Spleen (tissue), 11 donors: ENCODE data around the gene DSTYK. TPM values are rescaled to one million over a fixed set of nuclear protein-coding genes. Genes with fewer than 3 reads are reported as not detected.

Experiments
- DNase-seq: peaks from one replicate; pipeline ENCODE4 v3.0.0-alpha.2; 2020
- H3K27ac ChIP-seq, 8 donors: fragments of 200-600 bp; sonication (generic) in 7 of 8; 1 replicate in 4 of 8; 2 replicates in 4 of 8; pipeline versions ENCODE4 v1.5.0 to v1.8.0; 2016 to 2021; ENCODE audit warnings: inconsistent platforms in 4 of 8, mild to moderate bottlenecking in 4 of 8, moderate library complexity in 1 of 8
- H3K27me3 ChIP-seq, 7 donors: fragments of 200-600 bp; sonication (generic) in 6 of 7; replicated peaks in 1 of 7; 1 replicate in 4 of 7; 2 replicates in 3 of 7; pipeline versions ENCODE4 v1.5.0 to v1.8.0; 2016 to 2021; ENCODE audit warnings: inconsistent platforms in 3 of 7, mild to moderate bottlenecking in 1 of 7
- H3K36me3 ChIP-seq, 6 donors: fragments of 200-600 bp; sonication (generic) in 5 of 6; 1 replicate in 4 of 6; 2 replicates in 2 of 6; pipeline versions ENCODE4 v1.5.0 to v1.8.0; 2016 to 2021; ENCODE audit warnings: inconsistent platforms in 2 of 6
- H3K4me1 ChIP-seq, 6 donors: fragments of 200-600 bp; sonication (generic) in 5 of 6; 1 replicate in 3 of 6; 2 replicates in 3 of 6; pipeline versions ENCODE4 v1.5.0 to v1.8.0; 2016 to 2021; ENCODE audit warnings: inconsistent platforms in 3 of 6
- H3K4me3 ChIP-seq, 8 donors: fragments of 200-600 bp; sonication (generic) in 7 of 8; 1 replicate in 4 of 8; 2 replicates in 4 of 8; pipeline versions ENCODE4 v1.5.0 to v1.8.0; 2016 to 2021; ENCODE audit warnings: inconsistent platforms in 4 of 8, mild to moderate bottlenecking in 4 of 8, moderate library complexity in 2 of 8
- H3K9me3 ChIP-seq, 8 donors: fragments of 200-600 bp; sonication (generic) in 7 of 8; 1 replicate in 4 of 8; 2 replicates in 4 of 8; pipeline versions ENCODE4 v1.5.0 to v1.8.0; 2016 to 2021; ENCODE audit warnings: inconsistent platforms in 4 of 8
- POLR2A ChIP-seq, 3 donors: fragments of 450-650 bp; IDR thresholded peaks; one replicate each; pipeline ENCODE4 v1.5.1; 2017; ENCODE audit warnings: antibody characterized with exemption in 3 of 3, mild to moderate bottlenecking in 1 of 3
- POLR2AphosphoS5 ChIP-seq, 3 donors: sonication (generic); formaldehyde crosslinking; IDR thresholded peaks; one replicate each; pipeline ENCODE4 v1.5.1; 2017; ENCODE audit warnings: antibody characterized with exemption in 3 of 3
- WGBS, 5 donors: extraction: QIAGEN DNeasy Blood & Tissue Kit in 3 of 5; methylation state at CpG; one replicate each; pipeline versions ENCODE4 v1.1.5 to v1.1.7; 2013 to 2018; 5-methylcytosine and 5-hydroxymethylcytosine counted together
- intact Hi-C: fragments of 100-400 bp; cut with DNase I; formaldehyde crosslinking; loops from one replicate; pipeline ENCODE4 v1.15.0; 2023; ENCODE audit warnings: low total_unique reads
- polyA plus RNA-seq, 3 donors: library from polyadenylated mRNA; stranded (reverse); fragments of 200-250 nt; gene quantifications; one replicate each; pipeline ENCODE4 v1.2.1, GENCODE V29; 2013
- total RNA-seq, 7 donors: library from RNA; depleted of rRNA in 3 of 7; stranded (reverse); fragments of >200 nt in 3 of 7; fragmentation: NEBNext Ultra II Directional in 4 of 7; extraction: Animal tissue kit (Norgen Biotek cat#: 25700) in 4 of 7; gene quantifications; one replicate each; pipeline versions ENCODE4 v1.1.0 to v1.2.1, GENCODE V29; 2016 to 2021
- TF ChIP-seq, protein P1 (sequence below), 11 experiments: fragments of 200-600 bp in 7 of 11; fragments of 450-650 bp in 4 of 11; sonication (generic) in 4 of 11; IDR thresholded peaks in 8 of 11; conservative IDR thresholded peaks in 3 of 11; 1 replicate in 7 of 11; 2 replicates in 4 of 11; pipeline versions ENCODE4 v1.4.0 to v1.8.0; 2016 to 2021; ENCODE audit warnings: antibody characterized with exemption in 11 of 11, inconsistent platforms in 4 of 11, mild to moderate bottlenecking in 1 of 11
- donor health status: healthy with polysubstance abuse.
- donor health status: DM: no; HTN: no; CAD: no; lungs with moderate emphysema.
- donor health status: DM: no; HTN: no; CAD: no.
- donor health status: Bipolar disorder and iron deficiency.
- donor health status: healthy.
- donor health status: DM: no; HTN: no; CAD: no.
- donor health status: DM: yes; HTN: yes; CAD: no.

Gene DSTYK
- total and polyA plus RNA-seq, 10 donors: 2.2 to 24.3 (median 16.1) TPM

DNA sequence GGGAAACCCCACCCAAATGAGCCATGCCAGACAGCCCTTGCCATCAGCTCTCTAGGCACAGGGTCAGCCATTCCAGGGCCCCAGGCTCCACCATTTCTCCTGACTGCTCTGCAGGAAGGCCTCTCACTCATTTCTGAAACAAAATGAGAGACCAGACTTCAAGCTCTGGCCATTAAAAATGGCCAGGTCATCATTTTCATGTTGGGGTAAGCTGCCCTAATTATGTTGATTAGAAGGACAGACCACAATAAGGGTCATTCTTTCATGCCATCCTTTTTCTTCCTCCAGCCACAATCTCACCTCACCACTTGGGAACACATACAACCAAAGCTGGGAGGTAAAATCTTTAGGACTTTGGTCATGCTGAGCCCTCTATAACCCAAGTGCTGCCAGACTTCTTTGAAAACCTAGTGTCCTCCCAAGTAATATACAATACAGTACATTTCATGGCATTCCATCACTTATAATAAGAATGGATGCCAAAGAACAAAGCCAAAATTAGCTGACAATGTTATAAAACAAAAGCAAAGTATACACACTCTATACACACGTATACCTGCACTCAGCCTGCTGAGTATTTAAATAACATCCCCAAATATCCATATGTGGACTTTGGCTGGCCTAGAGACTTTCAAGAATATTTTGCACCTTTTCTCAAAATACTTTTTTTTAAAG is 67.3 kb downstream of the DSTYK start:
- H3K9me3 ChIP-seq: no peaks in the 10 kb centered on the region
- H3K27me3 ChIP-seq: no peaks in the 10 kb centered on the region
- peaks cover 0 to 42% (median 25%) of the 10 kb centered on the region in 6 donors for H3K36me3 ChIP-seq
- WGBS, 5 donors: 86 to 93% (median 89%) methylated on average over 1 of the region's 1 CpG
- intact Hi-C loops: no loop called here
- peak overlapping the region in 4 of 8 donors; percentile 12 to 39 (median 30) for H3K27ac ChIP-seq
- DNase-seq: no peak
- no peak overlapping the region for H3K4me3 ChIP-seq
- peaks cover 7 to 33% (median 13%) of the 10 kb centered on the region in 6 donors for H3K4me1 ChIP-seq
- TF ChIP-seq, protein P1, sequence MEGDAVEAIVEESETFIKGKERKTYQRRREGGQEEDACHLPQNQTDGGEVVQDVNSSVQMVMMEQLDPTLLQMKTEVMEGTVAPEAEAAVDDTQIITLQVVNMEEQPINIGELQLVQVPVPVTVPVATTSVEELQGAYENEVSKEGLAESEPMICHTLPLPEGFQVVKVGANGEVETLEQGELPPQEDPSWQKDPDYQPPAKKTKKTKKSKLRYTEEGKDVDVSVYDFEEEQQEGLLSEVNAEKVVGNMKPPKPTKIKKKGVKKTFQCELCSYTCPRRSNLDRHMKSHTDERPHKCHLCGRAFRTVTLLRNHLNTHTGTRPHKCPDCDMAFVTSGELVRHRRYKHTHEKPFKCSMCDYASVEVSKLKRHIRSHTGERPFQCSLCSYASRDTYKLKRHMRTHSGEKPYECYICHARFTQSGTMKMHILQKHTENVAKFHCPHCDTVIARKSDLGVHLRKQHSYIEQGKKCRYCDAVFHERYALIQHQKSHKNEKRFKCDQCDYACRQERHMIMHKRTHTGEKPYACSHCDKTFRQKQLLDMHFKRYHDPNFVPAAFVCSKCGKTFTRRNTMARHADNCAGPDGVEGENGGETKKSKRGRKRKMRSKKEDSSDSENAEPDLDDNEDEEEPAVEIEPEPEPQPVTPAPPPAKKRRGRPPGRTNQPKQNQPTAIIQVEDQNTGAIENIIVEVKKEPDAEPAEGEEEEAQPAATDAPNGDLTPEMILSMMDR (IDR thresholded peaks at IDR 0.05 in 8 of 11, conservative IDR thresholded peaks at IDR 0.05 in 3 of 11): no peak

DNA sequence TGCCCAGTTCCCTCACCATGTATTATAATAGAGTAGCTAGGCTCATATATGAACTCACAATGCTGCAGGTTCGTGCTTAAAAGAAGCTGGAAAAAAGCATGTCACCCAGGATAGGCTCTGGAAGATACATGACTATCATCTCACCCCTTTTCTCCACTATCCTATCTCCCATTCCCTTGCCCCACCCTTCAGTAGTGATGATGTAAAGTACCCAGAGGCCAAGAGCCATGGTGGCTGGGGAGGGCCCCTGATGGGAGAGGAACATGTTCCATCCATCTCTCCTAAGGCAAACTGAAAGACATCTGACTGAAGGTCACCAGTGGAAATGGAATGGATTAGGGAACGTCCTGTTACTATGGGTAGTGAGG is 69.4 kb downstream of the DSTYK start:
- no peaks in the 10 kb centered on the region for H3K9me3 ChIP-seq
- no peak for DNase-seq
- H3K4me1 ChIP-seq: peaks cover 7 to 33% (median 15%) of the 10 kb centered on the region in 6 donors
- H3K27ac ChIP-seq: peak overlapping the region in 5 of 8 donors; percentile 32 to 58 (median 52)
- intact Hi-C loops: no loop called here
- peak overlapping the region in 1 of 8 donors; percentile 19 for H3K4me3 ChIP-seq
- 47 to 57% (median 55%) methylated on average over 2 of the region's 2 CpGs for WGBS, 5 donors
- no peaks in the 10 kb centered on the region for H3K27me3 ChIP-seq
- no peak for TF ChIP-seq POLR2A (IDR thresholded peaks at IDR 0.05)
- TF ChIP-seq, protein P1 (IDR thresholded peaks at IDR 0.05 in 8 of 11, conservative IDR thresholded peaks at IDR 0.05 in 3 of 11): no peak
- TF ChIP-seq POLR2AphosphoS5 (IDR thresholded peaks at IDR 0.05): no peak
- H3K36me3 ChIP-seq: peaks cover 0 to 21% (median 12%) of the 10 kb centered on the region in 6 donors

DNA sequence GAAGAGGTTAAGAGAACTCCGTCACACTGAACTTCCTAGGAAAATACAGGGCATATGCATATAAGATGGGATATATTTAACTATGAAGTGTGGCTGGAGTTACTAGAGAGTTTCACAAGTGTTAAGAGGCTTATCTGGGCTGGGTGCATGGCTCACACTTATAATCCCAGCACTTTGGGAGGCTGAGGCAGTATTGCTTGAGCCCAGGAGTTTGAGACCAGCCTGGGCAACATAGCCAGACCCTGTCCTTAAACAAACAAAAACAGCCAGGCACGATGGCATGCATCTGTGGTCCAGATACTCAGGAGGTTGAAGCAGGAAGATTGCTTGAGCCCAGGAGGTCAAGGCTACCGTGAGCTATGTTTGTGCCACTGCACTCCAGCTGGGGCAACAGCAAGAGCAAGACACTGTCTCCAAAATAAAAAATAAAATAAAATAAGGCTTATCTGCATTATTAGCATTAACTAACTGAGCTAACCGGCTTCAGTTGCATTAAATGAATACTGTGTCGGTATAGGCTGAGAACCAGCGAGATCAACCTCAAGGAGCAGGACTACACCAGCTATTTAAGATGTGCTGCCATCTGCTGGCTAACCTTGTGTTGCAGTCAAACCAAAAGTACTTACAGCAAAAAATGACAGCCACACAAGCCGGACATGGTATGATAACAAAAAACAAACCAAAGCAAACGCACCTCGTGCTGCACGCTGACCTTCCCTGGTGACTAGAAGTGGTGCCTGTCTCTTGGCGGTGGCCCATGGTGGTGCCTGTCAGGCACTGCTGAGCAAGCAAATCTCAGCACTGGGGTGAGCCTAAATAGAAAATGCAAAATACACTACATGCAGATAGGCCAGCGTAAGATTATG is 70.0 kb downstream of the DSTYK start:
- Histone ChIP-seq H3K4me1 (peaks cover 7 to 33% (median 15%) of the 10 kb centered on the region in 6 donors), H3K36me3 (peaks cover 0 to 15% (median 6%) of the 10 kb centered on the region in 6 donors), H3K4me3 (peak overlapping the region in 1 of 8 donors; percentile 19), H3K27ac (peak overlapping the region in 5 of 8 donors; percentile 32 to 58 (median 52)), H3K27me3 (no peaks in the 10 kb centered on the region), H3K9me3 (no peaks in the 10 kb centered on the region)
- intact Hi-C loops: no loop called here
- 20 to 24% (median 23%) methylated on average over 12 of the region's 12 CpGs for WGBS, 5 donors
- DNase-seq: peak; percentile 79
- TF ChIP-seq POLR2AphosphoS5 (IDR thresholded peaks at IDR 0.05) (peak in 2 of 3 donors; percentile 55 to 71), POLR2A (IDR thresholded peaks at IDR 0.05) (no peak)
- TF ChIP-seq, protein P1 (IDR thresholded peaks at IDR 0.05 in 8 of 11, conservative IDR thresholded peaks at IDR 0.05 in 3 of 11): peak; percentile 66 to 89 (median 83)

DNA sequence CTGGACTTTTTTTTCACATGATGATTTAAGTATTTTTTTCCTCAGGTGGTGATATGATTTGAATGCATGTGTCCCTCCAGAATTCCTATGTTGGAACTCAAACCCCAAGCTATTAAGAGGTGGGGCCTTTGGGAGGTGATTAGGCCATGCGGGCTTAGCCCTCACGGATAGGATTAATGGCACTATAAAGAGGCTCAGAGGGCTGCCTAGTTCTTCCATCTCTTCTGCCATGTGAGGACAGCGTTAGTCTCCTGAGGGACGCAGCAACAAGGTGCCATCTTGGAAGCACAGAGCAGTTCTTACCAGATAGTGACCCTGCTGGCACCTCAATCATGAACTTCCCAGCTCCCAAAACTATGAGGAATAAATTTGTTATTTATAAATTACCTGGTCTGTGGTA is 71.4 kb downstream of the DSTYK start:
- H3K27me3 ChIP-seq: no peaks in the 10 kb centered on the region
- no peak for TF ChIP-seq POLR2AphosphoS5 (IDR thresholded peaks at IDR 0.05)
- TF ChIP-seq, protein P1 (IDR thresholded peaks at IDR 0.05 in 8 of 11, conservative IDR thresholded peaks at IDR 0.05 in 3 of 11): no peak
- no peak for TF ChIP-seq POLR2A (IDR thresholded peaks at IDR 0.05)
- DNase-seq: no peak
- H3K27ac ChIP-seq: no peak overlapping the region
- intact Hi-C loops: no loop called here
- 88 to 97% (median 93%) methylated on average over 4 of the region's 4 CpGs for WGBS, 5 donors
- no peak overlapping the region for H3K4me3 ChIP-seq
- H3K36me3 ChIP-seq: peaks cover 0 to 3% (median 0%) of the 10 kb centered on the region in 6 donors
- H3K9me3 ChIP-seq: no peaks in the 10 kb centered on the region
- H3K4me1 ChIP-seq: peaks cover 7 to 31% (median 15%) of the 10 kb centered on the region in 6 donors
